PC-3 (cell line): Measurements from ENCODE around the gene PVALB. TPM values are rescaled to one million over a fixed set of nuclear protein-coding genes. Genes with fewer than 3 reads are reported as not detected.

Experiments
- ATAC-seq: fragments of 200-7000 bp; cut with Tn5 transposase; 2 replicates; pipeline ENCODE4 v1.9.1; 2020; ENCODE audit warnings: mild to moderate bottlenecking, moderate library complexity
- BruUV-seq: library from RNA; stranded (reverse); fragments of 400-500 nt; replicated peaks from 2 replicates; lab custom pipeline; 2021; lab: Mats Ljungman, UMichigan
- CTCF ChIA-PET: fragments of 300-600 bp; sonication (Branson Sonifier 250); formaldehyde crosslinking; loops from one replicate; lab custom pipeline; 2022; ENCODE audit warnings: antibody characterized with exemption; lab: Charles Lee
- POLR2A ChIA-PET: fragments of 300-600 bp; sonication (Branson Sonifier 250); formaldehyde crosslinking; loops from one replicate; lab custom pipeline; 2022; ENCODE audit warnings: antibody characterized with exemption; ENCODE audit not compliant: unreplicated experiment; lab: Charles Lee
- DNase-seq: peaks from one replicate; pipeline ENCODE4 v3.0.0-alpha.2; 2015
- H2AFZ ChIP-seq: fragments of 300-600 bp; sonication (generic); 2 replicates; pipeline ENCODE4 v1.6.0; 2016; ENCODE audit warnings: antibody characterized with exemption, low read length
- H3F3A ChIP-seq: fragments of 300-600 bp; sonication (generic); one replicate; pipeline ENCODE4 v1.6.0; 2017; ENCODE audit warnings: antibody characterized with exemption, low read length, control low read depth, mild to moderate bottlenecking; ENCODE audit not compliant: unreplicated experiment
- H3K27ac ChIP-seq: fragments of 300-600 bp; sonication (generic); 2 replicates; pipeline ENCODE4 v1.5.1; 2016; ENCODE audit warnings: mild to moderate bottlenecking, low read length
- H3K27me3 ChIP-seq: fragments of 300-600 bp; sonication (generic); 2 replicates; pipeline ENCODE4 v1.6.1; 2016; ENCODE audit warnings: low read length, mixed read lengths
- H3K36me3 ChIP-seq: fragments of 300-600 bp; sonication (generic); 2 replicates; pipeline ENCODE4 v1.6.1; 2016; ENCODE audit warnings: low read depth, mixed run types, low read length, mixed read lengths
- H3K4me1 ChIP-seq: fragments of 300-600 bp; sonication (generic); 2 replicates; pipeline ENCODE4 v1.5.1; 2016; ENCODE audit warnings: low read length; ENCODE audit not compliant: insufficient read depth
- H3K4me2 ChIP-seq: fragments of 300-600 bp; sonication (generic); 2 replicates; pipeline ENCODE4 v1.6.0; 2016; ENCODE audit warnings: low read length
- H3K4me3 ChIP-seq: fragments of 300-600 bp; sonication (generic); 2 replicates; pipeline ENCODE4 v1.5.1; 2016; ENCODE audit warnings: mild to moderate bottlenecking, low read length, mixed read lengths
- H3K79me2 ChIP-seq: fragments of 300-600 bp; sonication (generic); 2 replicates; pipeline ENCODE4 v1.6.1; 2017; ENCODE audit warnings: low read length, mixed read lengths
- H3K9ac ChIP-seq: fragments of 300-600 bp; sonication (generic); 2 replicates; pipeline ENCODE4 v1.6.0; 2016; ENCODE audit warnings: mild to moderate bottlenecking, low read length
- H3K9me2 ChIP-seq: fragments of 300-600 bp; sonication (generic); replicated peaks from 2 replicates; pipeline ENCODE4 v1.6.1; 2016; ENCODE audit warnings: mixed run types, low read length, mixed read lengths
- H3K9me3 ChIP-seq: fragments of 300-600 bp; sonication (generic); 2 replicates; pipeline ENCODE4 v1.6.1; 2016; ENCODE audit warnings: low read length, mixed read lengths
- H4K20me1 ChIP-seq: fragments of 300-600 bp; sonication (generic); 2 replicates; pipeline ENCODE4 v1.6.1; 2016; ENCODE audit warnings: low read length, mixed read lengths
- EZH2 ChIP-seq: fragments of 300-600 bp; sonication (generic); IDR thresholded peaks from one replicate; pipeline ENCODE4 v1.6.1; 2017; ENCODE audit warnings: antibody characterized with exemption, mild to moderate bottlenecking, low read length; ENCODE audit not compliant: unreplicated experiment
- EZH2phosphoT487 ChIP-seq: fragments of 300-600 bp; sonication (generic); IDR thresholded peaks from 2 replicates; pipeline ENCODE4 v1.6.1; 2018; ENCODE audit warnings: mild to moderate bottlenecking, antibody characterized with exemption, low read length, borderline replicate concordance
- intact Hi-C: fragments of 100-400 bp; cut with micrococcal nuclease; formaldehyde crosslinking; loops from 2 replicates; pipeline ENCODE4 v1.9.0; 2023
- total RNA-seq: library from RNA; depleted of rRNA; stranded (reverse); fragments of >200 nt; gene quantifications from 2 replicates; pipeline ENCODE4 v1.2.3, GENCODE V29; 2014
- TF ChIP-seq, protein P1 (sequence below): fragments of 300-600 bp; sonication (generic); conservative IDR thresholded peaks from 2 replicates; pipeline ENCODE4 v1.5.1; 2017; ENCODE audit warnings: antibody characterized with exemption, low read depth, mild to moderate bottlenecking, low read length

Gene PVALB
- total RNA-seq, 1 experiment from 2014 or later, result not detected

GRCh38 chr22:36864454-36865215, 47.8 kb upstream of the PVALB start:
- DNase-seq (no peak), ATAC-seq (no peak)
- no peak overlapping the region for H3K27ac ChIP-seq
- intact Hi-C loops, result no loop called here
- no peaks in the 10 kb centered on the region for H3K36me3 ChIP-seq
- peaks cover under 1% of the 10 kb centered on the region; the same call in 1 of the 2 replicates for H3K4me1 ChIP-seq
- no TSS peak for BruUV-seq
- H4K20me1 ChIP-seq, result no peaks in the 10 kb centered on the region
- H3K9me3 ChIP-seq, result no peaks in the 10 kb centered on the region
- H3F3A ChIP-seq, result no peaks in the 10 kb centered on the region
- no peaks in the 10 kb centered on the region for H3K79me2 ChIP-seq
- no peak overlapping the region for H3K9ac ChIP-seq
- H3K4me3 ChIP-seq, result no peak overlapping the region
- H2AFZ ChIP-seq, result no peak overlapping the region
- H3K27me3 ChIP-seq, result no peaks in the 10 kb centered on the region
- H3K4me2 ChIP-seq, result no peak overlapping the region
- TF ChIP-seq EZH2 (no peak), EZH2phosphoT487 (no peak)
- TF ChIP-seq, protein P1, sequence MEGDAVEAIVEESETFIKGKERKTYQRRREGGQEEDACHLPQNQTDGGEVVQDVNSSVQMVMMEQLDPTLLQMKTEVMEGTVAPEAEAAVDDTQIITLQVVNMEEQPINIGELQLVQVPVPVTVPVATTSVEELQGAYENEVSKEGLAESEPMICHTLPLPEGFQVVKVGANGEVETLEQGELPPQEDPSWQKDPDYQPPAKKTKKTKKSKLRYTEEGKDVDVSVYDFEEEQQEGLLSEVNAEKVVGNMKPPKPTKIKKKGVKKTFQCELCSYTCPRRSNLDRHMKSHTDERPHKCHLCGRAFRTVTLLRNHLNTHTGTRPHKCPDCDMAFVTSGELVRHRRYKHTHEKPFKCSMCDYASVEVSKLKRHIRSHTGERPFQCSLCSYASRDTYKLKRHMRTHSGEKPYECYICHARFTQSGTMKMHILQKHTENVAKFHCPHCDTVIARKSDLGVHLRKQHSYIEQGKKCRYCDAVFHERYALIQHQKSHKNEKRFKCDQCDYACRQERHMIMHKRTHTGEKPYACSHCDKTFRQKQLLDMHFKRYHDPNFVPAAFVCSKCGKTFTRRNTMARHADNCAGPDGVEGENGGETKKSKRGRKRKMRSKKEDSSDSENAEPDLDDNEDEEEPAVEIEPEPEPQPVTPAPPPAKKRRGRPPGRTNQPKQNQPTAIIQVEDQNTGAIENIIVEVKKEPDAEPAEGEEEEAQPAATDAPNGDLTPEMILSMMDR, result no peak
- ChIA-PET CTCF (no interaction called here), POLR2A (interaction anchor here (0.6 kb wide), 1 partner anchor 41 kb away, joined by 3 read pairs; no protein-coding TSS in a partner anchor)
- H3K9me2 ChIP-seq, result no peaks in the 10 kb centered on the region

DNA sequence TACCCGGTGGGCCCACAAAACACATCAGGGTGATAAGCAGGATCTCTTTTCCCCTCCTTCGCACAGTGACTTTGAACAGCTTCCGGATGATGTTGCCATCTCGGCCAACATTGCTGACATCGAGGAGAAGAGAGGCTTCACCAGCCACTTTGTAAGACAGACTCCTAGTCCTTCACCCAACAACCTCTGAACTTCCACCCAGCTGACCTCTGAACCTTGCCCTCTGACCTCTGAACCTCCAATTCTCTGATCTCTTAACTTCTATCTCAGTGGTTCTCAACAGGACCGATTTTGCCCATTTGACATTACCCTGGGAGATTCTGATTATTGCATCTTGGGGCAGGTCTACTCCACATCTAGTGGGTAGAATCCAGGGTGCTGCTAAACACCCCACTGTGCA, 47.1 kb upstream of the PVALB start:
- Histone ChIP-seq H3K36me3 (no peaks in the 10 kb centered on the region), H4K20me1 (no peaks in the 10 kb centered on the region), H3K9me3 (no peaks in the 10 kb centered on the region), H3K9me2 (no peaks in the 10 kb centered on the region), H3K27ac (no peak overlapping the region), H3K27me3 (no peaks in the 10 kb centered on the region), H2AFZ (no peak overlapping the region), H3K4me2 (no peak overlapping the region), H3K4me1 (no peaks in the 10 kb centered on the region), H3F3A (no peaks in the 10 kb centered on the region), H3K9ac (no peak overlapping the region), H3K79me2 (no peaks in the 10 kb centered on the region), H3K4me3 (no peak overlapping the region)
- ChIA-PET CTCF (no interaction called here), POLR2A (no interaction called here)
- BruUV-seq, result no TSS peak
- ATAC-seq (no peak), DNase-seq (no peak)
- intact Hi-C loops, result no loop called here
- TF ChIP-seq EZH2phosphoT487 (no peak), EZH2 (no peak)
- TF ChIP-seq, protein P1, result no peak

DNA sequence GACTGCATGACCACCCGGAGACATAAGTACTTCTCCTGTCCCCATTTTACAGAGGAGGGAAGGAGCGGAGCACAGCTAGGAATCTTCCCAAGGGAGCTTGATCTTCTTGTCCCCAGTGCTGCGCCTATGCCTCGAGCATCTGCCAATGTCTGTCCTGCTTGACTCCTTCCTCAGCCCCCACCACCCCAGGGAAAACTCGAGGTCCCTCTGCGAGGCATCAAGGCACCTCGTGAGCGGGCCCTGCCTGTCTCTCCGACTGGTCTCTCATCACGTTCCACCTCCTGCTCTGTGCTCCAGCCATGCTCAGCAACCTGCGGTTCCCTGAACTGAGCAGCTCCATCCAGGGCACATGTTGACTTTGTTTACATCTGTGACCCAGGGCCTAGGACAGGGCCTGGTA, 46.4 kb upstream of the PVALB start:
- H3K4me1 ChIP-seq, result no peaks in the 10 kb centered on the region
- DNase-seq, result no peak
- BruUV-seq, result no TSS peak
- TF ChIP-seq, protein P1, result no peak
- TF ChIP-seq EZH2 (no peak), EZH2phosphoT487 (no peak)
- no peaks in the 10 kb centered on the region for H3K9me3 ChIP-seq
- intact Hi-C loops, result no loop called here
- no peak overlapping the region for H3K4me3 ChIP-seq
- no peak overlapping the region for H3K9ac ChIP-seq
- no peaks in the 10 kb centered on the region for H3K9me2 ChIP-seq
- H4K20me1 ChIP-seq, result no peaks in the 10 kb centered on the region
- no peaks in the 10 kb centered on the region for H3F3A ChIP-seq
- H3K36me3 ChIP-seq, result no peaks in the 10 kb centered on the region
- H3K27me3 ChIP-seq, result no peaks in the 10 kb centered on the region
- no peak overlapping the region for H3K4me2 ChIP-seq
- no peak overlapping the region for H2AFZ ChIP-seq
- ChIA-PET CTCF (no interaction called here), POLR2A (no interaction called here)
- no peak overlapping the region for H3K27ac ChIP-seq
- no peak for ATAC-seq
- no peaks in the 10 kb centered on the region for H3K79me2 ChIP-seq
